AG09309 (cell line): ENCODE measurements around the gene IL2RA.

ENCODE experiments used
- DNase-seq: peaks from one replicate; pipeline ENCODE4 v3.0.0-alpha.2; 2010; ENCODE audit warnings: low read depth
- H3K4me3 ChIP-seq: 2 replicates; pipeline ENCODE4 v1.5.1; 2011; ENCODE audit warnings: mild to moderate bottlenecking, low read depth, low read length, moderate library complexity; ENCODE audit not compliant: control insufficient read depth
- TF ChIP-seq, protein P1 (sequence below): IDR thresholded peaks from 2 replicates; pipeline ENCODE4 v1.5.1; 2011; ENCODE audit warnings: mild to moderate bottlenecking, low read depth, low read length, inconsistent platforms; ENCODE audit not compliant: insufficient read depth, control insufficient read depth; ENCODE audit errors: missing control alignments

IL2RA gene

GRCh38 chr10:6102128-6102527 is 40.0 kb upstream of the IL2RA start:
- H3K4me3 ChIP-seq: no peak overlapping the region
- DNase-seq: no peak
- TF ChIP-seq, protein P1, sequence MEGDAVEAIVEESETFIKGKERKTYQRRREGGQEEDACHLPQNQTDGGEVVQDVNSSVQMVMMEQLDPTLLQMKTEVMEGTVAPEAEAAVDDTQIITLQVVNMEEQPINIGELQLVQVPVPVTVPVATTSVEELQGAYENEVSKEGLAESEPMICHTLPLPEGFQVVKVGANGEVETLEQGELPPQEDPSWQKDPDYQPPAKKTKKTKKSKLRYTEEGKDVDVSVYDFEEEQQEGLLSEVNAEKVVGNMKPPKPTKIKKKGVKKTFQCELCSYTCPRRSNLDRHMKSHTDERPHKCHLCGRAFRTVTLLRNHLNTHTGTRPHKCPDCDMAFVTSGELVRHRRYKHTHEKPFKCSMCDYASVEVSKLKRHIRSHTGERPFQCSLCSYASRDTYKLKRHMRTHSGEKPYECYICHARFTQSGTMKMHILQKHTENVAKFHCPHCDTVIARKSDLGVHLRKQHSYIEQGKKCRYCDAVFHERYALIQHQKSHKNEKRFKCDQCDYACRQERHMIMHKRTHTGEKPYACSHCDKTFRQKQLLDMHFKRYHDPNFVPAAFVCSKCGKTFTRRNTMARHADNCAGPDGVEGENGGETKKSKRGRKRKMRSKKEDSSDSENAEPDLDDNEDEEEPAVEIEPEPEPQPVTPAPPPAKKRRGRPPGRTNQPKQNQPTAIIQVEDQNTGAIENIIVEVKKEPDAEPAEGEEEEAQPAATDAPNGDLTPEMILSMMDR: no peak

DNA sequence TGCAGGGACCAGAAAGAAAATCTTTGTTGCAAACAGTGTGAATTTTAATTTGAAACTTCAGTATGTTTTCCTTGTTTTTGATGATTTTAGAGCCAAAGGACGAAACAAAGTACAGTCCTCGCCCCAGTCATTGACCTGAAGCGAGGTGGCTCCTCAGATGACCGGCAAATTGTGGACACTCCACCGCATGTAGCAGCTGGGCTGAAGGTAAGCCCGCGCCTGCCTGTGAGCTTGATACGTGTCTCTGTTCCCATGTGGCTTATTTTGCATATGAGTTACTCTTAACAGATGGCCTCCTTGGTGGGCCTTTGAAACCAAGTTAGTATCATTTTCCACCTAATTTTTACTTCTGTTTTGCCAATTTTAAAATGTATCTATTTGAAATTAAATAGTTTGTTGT is 39.0 kb upstream of the IL2RA start:
- TF ChIP-seq, protein P1: no peak
- H3K4me3 ChIP-seq: no peak overlapping the region
- DNase-seq: no peak

GRCh38 chr10:6100370-6100769 is 38.2 kb upstream of the IL2RA start:
- TF ChIP-seq, protein P1: no peak
- DNase-seq: no peak
- H3K4me3 ChIP-seq: no peak overlapping the region

DNA sequence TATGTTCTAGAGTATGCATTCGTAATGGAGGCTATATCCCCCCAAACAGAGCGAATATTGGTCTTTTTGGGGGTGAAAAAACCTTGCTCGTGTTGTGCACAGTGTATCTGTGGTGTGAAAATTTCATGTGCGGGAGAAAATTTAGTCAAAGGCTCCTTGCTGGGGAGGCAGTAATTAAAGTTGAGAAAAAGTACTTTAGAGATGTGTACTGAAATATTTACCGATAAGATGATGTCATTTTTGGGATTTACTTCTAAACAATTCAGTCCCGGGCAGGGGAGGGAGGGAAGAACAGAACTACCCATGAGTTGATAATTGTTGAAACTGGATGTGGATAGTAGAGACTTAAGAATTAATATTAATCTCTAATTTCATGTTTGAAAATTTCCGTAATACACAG is 36.0 kb upstream of the IL2RA start:
- TF ChIP-seq, protein P1: no peak
- no peak for DNase-seq
- H3K4me3 ChIP-seq: no peak overlapping the region

DNA sequence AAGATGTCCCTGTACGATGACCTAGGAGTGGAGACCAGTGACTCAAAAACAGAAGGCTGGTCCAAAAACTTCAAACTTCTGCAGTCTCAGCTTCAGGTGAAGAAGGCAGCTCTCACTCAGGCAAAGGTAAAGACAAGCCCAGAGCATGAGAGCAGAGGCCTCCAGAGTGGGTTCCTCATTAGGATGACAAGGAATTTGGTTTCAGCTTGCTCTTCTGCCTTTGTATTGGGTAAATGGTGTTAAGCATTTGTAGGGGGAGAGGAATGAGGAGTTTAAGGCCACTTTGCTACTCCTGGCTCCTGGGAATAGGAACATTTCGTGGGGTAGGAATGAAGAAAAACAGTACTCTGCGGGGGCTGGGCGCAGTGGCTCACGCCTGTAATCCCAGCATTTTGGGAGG is 34.9 kb upstream of the IL2RA start:
- TF ChIP-seq, protein P1: no peak
- DNase-seq: no peak
- H3K4me3 ChIP-seq: no peak overlapping the region

DNA sequence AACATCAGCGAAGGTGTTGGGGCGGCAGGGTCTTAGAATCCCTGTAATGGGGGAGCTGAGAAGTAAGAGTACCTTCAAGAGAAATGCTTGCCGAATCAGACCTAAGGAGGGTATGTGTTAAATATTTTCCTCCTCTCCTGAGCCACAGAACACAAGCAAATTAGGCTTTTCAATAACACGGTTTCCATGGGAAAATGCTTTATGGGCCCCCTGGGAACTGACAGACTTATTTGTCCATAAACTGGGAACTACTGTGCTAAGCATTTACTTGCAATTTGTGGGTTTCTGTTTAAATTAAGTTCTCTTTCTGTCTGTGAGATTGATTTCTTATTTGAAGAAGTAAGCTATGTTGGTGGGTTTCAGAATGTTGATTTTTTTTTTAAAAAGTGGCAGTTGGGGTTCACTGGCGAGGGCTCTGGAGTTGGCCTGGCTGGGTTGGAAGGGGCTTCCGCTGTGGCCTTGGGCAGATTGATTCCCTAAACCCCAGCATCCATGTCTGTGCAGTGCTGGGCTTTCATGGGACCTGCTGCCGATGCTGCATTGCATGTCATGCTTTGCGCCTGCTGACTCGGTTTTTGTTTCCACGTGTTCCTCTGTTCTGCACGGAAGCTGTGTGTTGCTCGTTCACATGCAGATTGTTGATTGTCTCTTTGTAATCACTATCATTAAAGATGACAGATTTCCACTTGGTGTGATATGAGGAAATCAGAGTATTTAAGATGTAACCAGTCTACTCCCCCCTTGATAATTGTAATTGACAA is 33.8 kb upstream of the IL2RA start:
- no peak for DNase-seq
- no peak overlapping the region for H3K4me3 ChIP-seq
- TF ChIP-seq, protein P1: no peak
